GM21526 (cell line): ENCODE data around the gene HS3ST3B1.

ENCODE experiments used
- ATAC-seq: cut with Tn5 transposase; IDR thresholded peaks from one replicate; pipeline ENCODE4 v1.9.1; 2021; ENCODE audit warnings: moderate library complexity; ENCODE audit not compliant: unreplicated experiment, low FRiP score

Gene HS3ST3B1

DNA sequence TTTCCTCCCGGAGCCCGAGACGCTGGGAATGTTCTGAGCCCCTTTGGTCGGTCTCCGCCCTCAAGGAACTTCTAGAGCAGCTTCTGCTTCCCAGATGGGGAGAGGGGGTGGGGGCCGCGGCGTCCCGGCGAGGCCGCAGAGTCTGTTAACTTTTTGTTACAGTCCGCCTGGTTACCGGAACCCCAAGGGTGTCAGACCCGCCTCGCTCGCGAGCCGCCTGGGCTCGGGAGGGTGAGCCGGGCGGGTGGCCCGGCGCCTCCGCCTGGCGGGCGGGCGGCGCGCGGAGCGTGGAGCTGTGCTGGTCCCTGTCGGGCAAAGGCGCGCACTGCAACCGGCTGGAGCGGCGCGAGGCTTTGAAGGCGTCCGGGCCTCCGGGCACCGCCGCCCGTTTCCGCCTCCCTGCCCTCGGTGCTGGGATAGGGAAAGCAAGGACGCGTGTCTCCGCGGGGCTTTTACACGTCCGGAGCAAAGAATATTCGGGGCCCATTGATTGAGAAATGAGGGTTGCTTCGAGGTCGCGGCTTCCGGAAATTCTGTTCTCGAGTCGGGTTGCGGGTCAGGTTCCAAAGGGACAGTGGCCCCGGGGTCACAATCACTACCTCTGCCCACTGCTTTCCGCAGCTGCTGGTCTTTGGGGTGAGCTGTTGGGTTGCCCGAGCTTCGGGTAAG, 1.7 kb downstream of the HS3ST3B1 start:
- ATAC-seq, result peak; percentile 61

DNA sequence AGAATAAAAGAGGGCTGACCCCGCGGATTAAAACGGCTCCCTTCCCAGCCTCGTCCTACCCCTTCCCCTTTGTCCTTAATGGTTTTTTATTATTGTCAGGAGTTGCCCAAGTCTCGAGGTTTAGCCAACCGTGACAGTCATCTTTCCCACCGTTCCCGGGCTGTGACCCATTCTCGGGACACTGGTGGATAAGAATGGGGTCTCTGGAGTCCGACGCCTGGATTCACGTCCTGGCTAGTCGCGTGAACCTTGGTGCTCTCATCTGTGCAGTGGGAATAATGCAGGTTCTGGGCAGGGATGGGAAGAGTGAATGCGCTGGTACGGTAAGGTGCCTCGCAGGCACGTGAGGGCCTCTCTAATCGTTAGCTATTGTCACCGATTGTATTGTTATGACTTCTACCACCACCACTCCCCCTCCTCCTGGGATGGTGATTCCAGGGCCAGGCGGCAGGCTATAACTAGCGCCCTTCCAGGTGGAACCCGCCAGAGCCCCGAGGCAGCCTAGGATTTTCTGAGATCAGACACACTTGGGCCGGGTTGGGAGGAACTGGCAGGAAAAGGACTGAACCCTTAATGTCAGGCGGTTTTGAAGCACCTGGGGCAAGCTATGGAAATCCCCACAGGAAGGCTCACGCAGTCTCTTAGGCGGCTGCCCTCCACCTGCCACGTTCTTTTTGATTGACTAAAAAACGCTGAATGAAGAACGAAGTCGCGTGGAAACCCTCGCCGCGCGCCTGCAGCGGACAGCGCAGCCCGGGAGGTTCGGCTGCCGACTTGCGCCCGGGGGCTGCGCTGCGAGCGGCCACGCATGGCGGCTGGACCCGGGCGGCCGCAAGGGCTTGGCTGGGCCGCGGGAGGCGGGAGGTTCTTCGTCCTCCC, 2.7 kb downstream of the HS3ST3B1 start:
- ATAC-seq, result no peak

DNA sequence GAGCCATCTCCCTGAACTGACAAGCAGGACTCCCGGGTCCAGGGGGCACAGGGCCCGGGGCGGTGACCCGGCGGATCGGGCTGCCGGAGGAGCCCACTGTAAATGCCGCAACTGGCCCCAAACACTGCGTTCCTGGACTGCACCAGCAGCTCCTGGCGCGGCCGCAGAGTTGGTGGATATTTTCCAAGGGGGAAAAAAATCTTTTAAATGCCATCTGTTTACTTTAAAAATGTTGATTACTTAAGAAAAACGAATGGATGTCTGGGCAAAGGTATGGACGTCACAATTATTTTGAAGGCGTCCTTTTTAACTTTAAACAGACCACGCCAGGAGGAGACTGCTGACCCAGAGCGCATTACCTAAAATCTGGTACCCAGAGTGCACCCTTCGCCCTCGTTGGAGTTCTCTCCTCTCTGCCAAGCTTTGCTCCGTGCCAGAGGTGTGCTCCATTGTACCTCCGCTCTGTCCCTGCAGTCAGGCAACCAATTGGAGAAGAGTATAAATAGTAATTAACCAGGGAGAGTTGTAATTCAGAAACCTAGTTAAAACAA, 3.4 kb downstream of the HS3ST3B1 start:
- ATAC-seq, result no peak

DNA sequence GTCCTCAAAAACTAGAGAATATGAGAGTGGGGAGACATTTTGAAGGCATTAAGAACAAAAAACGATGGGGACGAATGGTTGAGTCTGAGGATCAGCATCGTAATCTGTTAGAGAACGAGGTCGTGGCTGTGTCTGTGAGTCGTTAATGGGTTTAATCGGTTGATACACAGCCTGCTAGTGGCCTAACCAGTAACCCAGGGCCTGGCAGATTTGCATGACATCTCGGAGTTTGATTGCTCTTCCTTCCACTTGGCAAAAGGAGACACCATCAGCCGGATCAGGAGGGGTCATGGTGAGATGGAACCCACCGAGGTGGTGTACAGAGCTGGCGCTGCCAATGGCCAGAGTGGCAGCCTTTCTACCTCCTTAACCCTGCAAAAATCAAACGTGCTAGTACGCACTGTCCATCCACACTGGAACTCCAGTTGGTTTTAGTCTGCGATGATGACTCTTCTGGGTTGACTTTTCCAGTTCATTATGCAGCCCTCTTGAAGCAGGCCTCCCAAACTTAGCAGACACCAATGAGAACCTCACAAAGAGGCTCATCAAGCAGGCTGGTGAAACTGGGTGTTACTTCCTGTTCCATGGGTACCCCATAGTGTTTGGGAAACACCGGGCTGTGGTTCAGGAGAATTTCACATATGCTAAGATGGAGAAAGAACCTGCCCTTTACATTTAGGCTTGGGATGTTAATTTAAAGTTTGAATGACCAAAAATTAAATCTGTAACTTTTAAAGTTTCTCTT, 4.1 kb downstream of the HS3ST3B1 start:
- no peak for ATAC-seq

DNA sequence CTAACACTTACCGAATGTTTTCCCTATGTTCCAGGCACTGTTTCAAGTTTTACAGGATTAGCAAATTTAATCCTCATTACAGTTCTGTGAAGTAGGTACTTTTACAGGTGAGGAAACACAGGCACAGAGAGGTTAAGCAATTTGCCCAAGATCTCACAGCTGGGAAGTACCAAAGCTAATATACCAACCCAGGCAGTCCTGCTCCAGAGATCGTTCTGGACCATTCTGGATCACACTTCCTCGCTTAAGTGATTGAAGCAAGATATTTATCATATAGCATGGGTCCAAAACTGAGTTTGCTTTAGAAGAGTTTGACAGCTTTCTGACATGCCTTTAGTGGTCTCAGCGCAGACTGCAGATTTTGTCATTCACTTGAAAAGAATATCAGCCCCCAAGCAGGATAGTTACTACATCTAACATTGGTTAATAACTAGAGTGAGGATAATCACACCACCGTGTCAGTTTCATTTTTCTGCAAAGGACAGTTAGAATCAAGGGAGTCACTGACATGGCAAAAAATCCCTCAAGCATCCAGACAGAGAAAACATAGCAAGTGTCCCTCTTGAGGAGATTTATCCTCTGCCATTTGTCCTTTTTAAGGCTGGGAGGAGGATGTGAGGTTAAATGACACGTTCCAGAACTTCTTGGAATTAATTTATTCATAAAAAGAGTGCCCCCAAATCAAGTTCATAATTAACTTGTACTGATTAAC, 5.1 kb downstream of the HS3ST3B1 start:
- no peak for ATAC-seq

DNA sequence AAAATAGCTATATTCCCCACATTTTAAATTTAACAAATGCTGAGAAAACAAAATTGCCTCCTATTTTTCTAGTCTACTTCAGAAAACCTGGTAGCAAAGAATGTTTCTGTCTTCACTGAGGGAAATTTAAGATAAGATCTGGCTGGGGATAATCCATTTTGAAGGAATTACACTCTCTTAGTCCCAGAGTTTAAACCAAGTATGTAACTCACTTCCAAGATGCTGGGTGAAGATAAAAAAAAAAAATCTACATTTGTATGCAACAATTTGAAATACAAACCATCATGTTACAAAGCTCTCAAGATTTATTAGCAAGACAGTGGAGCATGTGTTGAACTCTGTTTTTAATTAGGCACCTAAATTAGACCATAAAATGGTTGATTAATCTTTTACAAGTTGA, 5.7 kb downstream of the HS3ST3B1 start:
- no peak for ATAC-seq

DNA sequence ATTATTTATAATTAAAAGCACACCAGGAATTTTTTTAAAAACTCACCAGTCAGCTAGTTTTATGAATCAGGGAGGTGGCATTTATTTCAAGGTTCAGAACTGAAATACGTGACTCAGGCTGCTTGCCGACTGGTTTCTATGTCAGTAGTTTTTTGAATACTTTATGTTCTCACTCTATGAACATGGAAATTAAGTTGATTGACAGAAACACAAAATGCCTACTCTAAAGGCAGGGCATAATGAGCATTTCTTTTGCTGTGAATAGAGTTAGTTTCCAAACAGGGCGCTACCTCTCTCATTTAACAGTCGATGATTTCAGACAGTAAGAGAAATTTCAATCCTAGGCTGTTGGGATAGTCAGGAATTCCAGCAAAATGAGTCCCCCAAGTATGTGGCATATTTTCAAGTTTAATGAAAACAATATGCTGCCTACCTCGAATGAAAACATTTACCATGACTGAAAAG, 6.7 kb downstream of the HS3ST3B1 start:
- ATAC-seq, result no peak

DNA sequence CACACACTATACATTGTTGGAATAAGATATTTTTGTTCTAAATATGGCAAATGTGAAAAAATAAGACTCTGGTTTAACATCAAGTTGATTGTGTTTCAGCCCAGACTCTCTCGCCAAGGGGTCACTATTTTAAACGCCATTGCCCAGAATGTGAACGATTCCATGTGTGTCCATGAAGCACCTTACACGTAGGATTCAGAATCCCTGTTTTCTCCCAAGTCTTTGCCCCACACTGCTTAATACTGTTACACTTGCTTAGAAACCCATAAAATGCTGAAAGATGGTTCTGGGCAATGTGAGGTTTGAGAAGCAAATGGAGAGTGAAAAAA, 7.7 kb downstream of the HS3ST3B1 start:
- ATAC-seq, result no peak

DNA sequence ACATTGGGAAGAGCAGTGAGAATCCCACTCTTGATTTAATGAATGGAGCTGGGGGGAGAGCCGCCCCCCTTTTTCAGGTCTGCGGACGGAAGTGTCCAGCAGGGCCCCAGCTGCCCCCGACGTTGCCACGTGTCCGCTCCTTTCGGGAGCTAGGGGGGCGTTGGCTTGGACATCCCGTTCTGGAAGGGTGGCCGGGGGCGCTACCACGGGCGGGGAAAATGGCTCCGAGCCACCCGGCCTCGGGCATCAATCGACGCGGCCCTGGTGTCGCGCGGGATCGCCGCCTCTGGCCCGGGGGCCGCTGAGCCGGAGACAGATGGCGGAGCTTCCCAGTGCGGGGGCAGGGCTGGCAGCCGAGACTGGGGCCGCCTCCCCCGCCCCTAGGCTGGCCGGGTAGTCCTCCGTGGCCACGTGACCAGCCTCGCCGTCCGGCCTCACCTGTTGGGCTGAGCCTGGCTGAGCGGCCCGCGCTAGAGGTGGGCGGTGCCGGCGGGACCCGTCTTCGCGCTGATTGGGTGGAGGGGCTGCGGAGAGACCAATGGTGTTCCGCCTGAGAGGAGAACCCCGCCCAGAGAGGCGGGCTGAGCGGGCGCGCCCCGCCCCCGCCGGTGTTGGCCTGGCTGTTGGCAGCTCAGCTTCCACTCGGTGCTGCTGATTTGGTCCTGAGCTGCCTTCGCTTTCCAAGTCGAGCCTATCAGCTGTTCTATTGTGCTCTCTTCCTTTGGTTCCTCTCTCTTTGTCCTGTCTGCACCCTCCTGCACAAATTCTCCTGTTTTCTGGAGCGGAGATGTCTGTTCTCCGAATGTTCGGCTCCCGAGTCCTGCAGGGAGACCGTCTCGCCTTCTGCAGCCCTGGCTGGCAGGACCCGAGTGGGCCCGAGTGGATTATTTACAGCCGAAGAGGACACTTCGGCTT, 8.3 kb downstream of the HS3ST3B1 start:
- ATAC-seq, result no peak

DNA sequence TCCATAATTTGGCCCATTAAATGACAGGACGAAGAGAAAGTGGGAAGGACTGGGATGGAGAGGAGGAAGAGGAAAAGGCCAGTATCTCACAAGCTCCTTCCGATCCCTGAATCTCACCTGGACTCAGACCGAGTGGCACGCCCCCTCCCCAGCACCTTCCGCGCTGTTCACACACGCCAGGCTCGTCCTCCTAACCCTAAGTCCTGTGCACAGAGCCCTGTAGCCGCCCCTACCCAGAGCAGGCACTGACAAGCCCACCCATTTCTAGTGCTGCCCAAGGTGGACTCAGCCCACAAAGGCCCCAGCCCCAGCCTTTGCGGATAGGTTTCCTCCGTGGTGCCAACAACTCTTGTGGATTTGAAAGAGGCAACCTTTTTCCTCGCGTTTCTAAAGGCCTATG, 9.2 kb downstream of the HS3ST3B1 start:
- ATAC-seq, result no peak

DNA sequence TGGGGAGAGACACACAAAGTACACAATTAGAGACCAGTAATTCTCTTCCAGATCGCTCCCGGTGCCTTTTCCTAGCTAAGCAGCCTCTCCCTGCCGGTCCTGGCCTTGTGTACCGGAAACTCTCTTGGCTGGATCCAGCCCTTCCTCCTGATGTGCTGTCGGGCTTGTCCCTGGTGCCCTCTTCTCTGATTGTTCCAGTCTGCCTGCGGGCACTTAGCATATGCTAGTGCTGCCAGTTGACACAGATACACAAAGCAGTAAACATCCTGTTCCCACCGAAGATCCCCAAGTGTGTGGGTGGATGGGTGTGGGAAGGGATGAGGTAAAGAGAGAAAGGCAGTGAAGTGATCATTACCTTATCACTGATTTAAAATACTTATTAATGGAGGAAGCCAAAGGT, 9.7 kb downstream of the HS3ST3B1 start:
- ATAC-seq, result no peak

DNA sequence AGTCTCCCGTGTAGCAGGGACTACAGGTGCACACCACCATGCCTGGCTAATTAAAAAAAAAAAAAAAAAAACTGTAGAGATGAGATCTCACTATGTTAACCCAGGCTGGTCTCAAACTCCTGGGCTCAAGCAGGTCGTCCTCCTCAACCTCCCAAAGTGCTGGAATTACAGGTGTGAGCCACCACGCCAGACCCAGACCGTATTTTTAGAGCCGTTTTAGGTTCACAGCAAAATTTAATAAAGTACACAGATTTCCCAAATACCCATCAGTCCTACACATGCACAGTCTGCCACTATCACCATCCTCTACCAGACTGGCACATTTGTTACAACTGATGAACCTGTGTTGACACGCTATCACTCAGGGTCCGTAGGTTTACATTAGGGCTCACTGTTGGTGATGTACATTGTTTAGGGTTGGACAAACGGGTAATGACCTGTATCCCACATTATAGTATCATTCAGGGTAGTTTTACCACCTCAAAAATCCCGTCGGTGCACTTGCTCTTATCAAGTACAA, 10.4 kb downstream of the HS3ST3B1 start:
- ATAC-seq, result no peak

DNA sequence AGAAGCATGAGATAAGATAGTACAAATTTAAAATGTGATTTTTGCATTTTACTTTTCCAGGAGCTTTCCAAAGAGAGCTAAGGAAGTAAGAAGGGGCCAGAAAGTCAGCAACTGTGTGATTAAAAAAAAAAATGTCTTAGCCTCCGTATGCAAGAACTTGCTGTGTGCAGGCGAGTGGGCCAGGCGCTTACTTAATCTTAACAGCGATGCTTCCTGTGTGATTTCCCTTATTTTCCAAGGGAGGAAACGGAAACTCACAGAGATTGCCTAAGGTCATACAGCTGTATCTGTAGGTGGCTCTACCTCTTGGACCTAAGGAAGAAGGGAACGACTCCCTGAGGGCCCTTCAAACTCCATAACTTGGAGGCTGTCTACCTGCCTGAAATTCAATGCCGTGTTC, 11.1 kb downstream of the HS3ST3B1 start:
- no peak for ATAC-seq

DNA sequence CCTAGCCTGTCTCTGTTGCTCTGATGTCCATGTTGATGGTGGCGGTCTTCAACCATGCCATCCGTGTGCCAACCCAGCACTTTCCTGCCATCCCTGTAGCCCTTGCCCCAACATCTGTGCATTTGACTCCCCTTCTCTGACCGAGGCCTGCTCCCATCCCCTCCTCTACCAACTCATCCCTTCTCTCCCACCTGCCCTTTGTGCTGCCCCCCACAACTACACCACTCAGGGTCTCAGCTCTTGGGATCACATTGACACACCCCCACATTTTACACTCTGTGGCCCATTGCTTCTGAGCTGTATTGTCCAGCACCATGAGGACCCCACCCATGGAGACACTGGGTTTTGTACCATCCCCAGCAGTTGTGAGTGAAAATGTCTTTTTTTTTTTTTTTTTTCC, 11.6 kb downstream of the HS3ST3B1 start:
- no peak for ATAC-seq

DNA sequence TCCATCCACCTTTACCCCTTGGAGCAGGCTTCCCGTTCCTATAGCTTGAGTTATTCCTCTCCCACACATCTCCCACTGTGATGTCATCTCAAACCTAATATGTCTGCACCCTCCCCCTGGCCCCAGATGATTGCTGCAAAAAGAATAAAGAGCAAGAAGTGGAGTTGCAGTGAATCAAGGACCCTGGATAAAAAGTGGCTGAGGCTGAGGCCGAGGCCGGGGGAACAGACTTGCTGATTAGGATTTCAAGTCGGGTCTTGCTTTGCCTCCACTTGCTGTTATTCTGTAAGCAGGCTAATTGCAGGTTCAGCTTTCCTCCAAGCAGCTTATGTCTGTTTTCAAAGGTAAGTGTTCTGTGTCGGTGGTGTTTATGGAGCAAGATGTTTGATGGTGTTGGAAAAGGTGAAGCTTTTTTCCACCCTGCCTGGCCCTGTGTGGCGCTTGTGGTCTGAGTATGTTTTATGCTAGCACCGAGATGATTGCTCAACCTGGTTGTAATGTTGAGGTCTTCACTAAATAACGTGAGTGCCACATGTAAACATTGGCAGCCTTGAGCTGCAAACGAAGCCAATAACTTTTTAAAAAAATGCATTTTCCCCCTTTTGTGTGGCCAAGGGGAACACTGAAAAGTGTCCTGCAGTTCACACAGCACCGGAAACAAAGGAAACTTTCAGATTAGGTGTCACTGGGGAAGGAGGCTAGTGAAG, 15.4 kb downstream of the HS3ST3B1 start:
- no peak for ATAC-seq

DNA sequence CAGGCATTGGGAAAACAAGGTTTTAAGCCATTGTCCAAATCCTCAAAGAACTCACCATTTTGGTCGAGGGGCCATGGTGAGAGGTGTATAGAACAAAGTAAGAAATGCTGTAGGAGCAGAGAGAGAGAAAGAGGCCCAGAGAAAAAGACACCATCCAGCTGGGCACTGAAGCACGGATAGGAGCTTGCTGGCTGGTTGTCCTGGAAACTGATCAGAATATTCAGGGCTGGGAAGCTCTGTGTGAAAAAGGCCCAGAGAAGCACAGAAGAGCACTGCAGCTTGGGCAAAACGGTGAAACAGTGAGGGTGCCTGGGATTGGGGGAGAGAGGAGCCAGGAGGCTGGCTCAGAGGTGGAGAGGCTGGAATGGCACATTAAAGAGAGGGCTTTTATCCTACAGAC, 16.5 kb downstream of the HS3ST3B1 start:
- no peak for ATAC-seq

DNA sequence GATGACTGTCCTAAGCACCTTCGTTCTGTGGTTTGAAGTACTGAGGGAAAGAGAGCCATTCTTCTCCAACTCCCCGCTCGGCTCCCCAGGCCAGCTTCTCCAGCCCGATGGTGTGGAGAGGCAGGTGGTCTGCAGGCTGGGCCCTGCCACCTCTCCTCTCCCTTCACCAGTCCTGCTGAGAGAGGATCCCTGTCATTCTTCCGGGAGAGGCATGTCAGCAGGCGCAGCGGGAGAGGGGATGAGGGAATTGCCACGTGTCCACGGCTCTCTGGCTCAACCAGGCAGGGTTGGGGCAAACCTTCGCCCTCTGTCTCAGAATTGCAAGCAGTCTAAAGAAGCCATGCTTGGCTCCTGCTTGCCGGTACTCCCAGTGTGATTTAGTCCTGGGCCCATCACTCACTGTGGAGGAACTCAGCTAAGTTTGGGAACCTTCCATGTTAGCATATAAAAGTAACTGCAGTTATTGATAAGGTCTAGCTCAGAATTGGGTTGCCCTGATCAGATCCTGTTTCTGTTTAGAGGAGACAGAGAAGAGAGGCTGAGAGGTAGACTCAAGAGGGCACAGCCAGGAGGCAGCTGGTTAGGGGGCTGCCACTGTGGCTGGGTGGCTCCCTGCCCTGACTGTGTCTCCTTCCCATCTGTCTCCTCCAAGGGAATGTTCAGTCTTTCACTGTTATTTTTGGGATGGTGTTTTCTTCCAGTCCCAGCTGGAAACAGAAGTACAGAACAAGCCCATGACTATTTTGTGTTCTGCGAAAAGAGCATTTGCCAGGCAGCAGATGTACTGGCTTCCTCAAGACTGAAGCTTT, 17.4 kb downstream of the HS3ST3B1 start:
- no peak for ATAC-seq

DNA sequence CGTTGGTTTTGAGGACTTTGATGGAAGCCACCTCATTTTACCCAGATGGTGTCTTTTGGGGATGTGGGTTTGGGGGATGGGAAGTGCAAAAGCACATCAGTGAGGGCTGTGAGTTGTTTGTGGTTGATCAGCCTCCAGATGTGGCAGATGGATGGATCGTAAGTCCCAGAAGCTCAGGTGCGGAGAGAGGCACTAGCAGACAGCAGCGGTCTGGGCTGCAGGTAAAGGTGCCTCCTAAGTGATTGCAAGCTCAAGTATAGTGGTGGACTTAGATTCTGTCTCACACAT, 18.0 kb downstream of the HS3ST3B1 start:
- no peak for ATAC-seq
